Uterus (tissue), 4 donors: ENCODE results near the gene PGGHG. TPM values are rescaled to one million over a fixed set of nuclear protein-coding genes. Genes with fewer than 3 reads are reported as not detected.
A peak's percentile ranks its signal among the peaks of the same experiment; 100 is the strongest.

Experiments used
- DNase-seq, 2 donors: peaks; one replicate each; pipeline ENCODE4 v3.0.0-alpha.2; 2019 to 2020
- H3K27ac ChIP-seq, 2 donors: fragments of 200-600 bp; sonication (generic); 1 replicate in 1 of 2; 2 replicates in 1 of 2; pipeline ENCODE4 v1.5.1; 2016 to 2018
- H3K27me3 ChIP-seq, 2 donors: fragments of 200-600 bp; sonication (generic); one replicate each; pipeline ENCODE4 v1.5.1; 2018 to 2019; ENCODE audit warnings: control low read depth in 1 of 2
- H3K36me3 ChIP-seq, 2 donors: fragments of 200-600 bp; sonication (generic); one replicate each; pipeline ENCODE4 v1.5.1; 2019; ENCODE audit warnings: control low read depth in 1 of 2
- H3K4me1 ChIP-seq, 2 donors: fragments of 200-600 bp; sonication (generic); one replicate each; pipeline ENCODE4 v1.5.1; 2018 to 2019; ENCODE audit warnings: control low read depth in 1 of 2
- H3K4me3 ChIP-seq, 2 donors: fragments of 200-600 bp; sonication (generic); 1 replicate in 1 of 2; 2 replicates in 1 of 2; pipeline ENCODE4 v1.5.1; 2018 to 2019; ENCODE audit warnings: mild to moderate bottlenecking in 1 of 2
- H3K9me3 ChIP-seq, 2 donors: fragments of 200-600 bp; sonication (generic); one replicate each; pipeline ENCODE4 v1.5.1; 2019; ENCODE audit warnings: control low read depth in 1 of 2
- POLR2A ChIP-seq, 2 donors: fragments of 450-650 bp; IDR thresholded peaks; one replicate each; pipeline ENCODE4 v1.6.1; 2016; ENCODE audit warnings: antibody characterized with exemption in 2 of 2, mild to moderate bottlenecking in 1 of 2, moderate library complexity in 1 of 2
- intact Hi-C: fragments of 100-400 bp; cut with DNase I; formaldehyde crosslinking; loops from one replicate; pipeline ENCODE4 v1.15.1; 2023; ENCODE audit warnings: low total_unique reads
- total RNA-seq, 4 donors: library from RNA; depleted of rRNA in 3 of 4; stranded (reverse); fragments of >200 nt in 3 of 4; gene quantifications; one replicate each; pipeline versions ENCODE4 v1.1.0 to v1.2.4, GENCODE V29; 2014 to 2023
- TF ChIP-seq, protein P1 (sequence below), 4 experiments: fragments of 200-600 bp in 2 of 4; fragments of 450-650 bp in 2 of 4; sonication (generic) in 2 of 4; IDR thresholded peaks; one replicate each; pipeline ENCODE4 v1.5.1; 2016 to 2019; ENCODE audit warnings: antibody characterized with exemption in 4 of 4, mild to moderate bottlenecking in 2 of 4, moderate library complexity in 1 of 4
- donor health status: DM: yes; HTN: yes; CAD: no.

PGGHG gene
- total RNA-seq, 4 donors from 2014 or later: 7.9 to 29.1 (median 14.2) TPM

DNA sequence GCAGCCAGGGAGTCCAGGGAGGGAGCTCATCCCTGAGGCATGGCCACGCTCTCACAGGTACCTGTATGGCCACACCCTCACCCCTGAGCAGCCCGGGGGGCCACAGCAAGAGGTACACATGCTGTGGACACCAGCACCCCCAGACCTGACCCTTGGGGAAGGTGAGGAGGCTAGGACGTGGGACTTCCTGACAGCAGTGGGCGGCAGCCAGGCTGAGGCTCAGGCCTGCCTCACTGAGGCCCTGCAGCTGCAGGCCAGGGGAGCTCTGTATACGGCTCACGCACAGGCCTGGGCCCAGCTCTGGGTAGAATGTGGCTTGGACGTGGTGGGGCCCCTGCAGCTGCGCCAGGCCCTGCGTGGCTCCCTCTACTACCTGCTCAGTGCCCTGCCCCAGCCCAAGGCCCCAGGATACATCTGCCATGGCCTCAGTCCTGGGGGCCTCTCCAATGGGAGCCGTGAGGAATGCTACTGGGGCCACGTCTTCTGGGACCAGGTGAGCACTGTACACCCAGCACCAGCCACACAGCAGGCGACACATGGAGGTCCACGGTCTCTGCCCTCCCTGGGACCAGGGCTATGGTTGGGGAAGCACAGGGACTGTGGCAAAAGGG is 1.8 kb downstream of the PGGHG start:
- H3K4me3 ChIP-seq: no peak overlapping the region
- H3K9me3 ChIP-seq: no peaks in the 10 kb centered on the region
- intact Hi-C loops: loop anchor here (5.0 kb wide), 1 partner anchor 77 kb away; the partner anchor contains the start of gene B4GALNT4
- peaks cover 0 to 6% of the 10 kb centered on the region in 2 donors for H3K4me1 ChIP-seq
- no peak for TF ChIP-seq POLR2A (IDR thresholded peaks at IDR 0.05)
- TF ChIP-seq, protein P1, sequence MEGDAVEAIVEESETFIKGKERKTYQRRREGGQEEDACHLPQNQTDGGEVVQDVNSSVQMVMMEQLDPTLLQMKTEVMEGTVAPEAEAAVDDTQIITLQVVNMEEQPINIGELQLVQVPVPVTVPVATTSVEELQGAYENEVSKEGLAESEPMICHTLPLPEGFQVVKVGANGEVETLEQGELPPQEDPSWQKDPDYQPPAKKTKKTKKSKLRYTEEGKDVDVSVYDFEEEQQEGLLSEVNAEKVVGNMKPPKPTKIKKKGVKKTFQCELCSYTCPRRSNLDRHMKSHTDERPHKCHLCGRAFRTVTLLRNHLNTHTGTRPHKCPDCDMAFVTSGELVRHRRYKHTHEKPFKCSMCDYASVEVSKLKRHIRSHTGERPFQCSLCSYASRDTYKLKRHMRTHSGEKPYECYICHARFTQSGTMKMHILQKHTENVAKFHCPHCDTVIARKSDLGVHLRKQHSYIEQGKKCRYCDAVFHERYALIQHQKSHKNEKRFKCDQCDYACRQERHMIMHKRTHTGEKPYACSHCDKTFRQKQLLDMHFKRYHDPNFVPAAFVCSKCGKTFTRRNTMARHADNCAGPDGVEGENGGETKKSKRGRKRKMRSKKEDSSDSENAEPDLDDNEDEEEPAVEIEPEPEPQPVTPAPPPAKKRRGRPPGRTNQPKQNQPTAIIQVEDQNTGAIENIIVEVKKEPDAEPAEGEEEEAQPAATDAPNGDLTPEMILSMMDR (IDR thresholded peaks at IDR 0.05): no peak
- H3K27me3 ChIP-seq: no peaks in the 10 kb centered on the region
- no peaks in the 10 kb centered on the region for H3K36me3 ChIP-seq
- no peak overlapping the region for H3K27ac ChIP-seq
- peak in 1 of 2 donors; percentile 11 for DNase-seq

GRCh38 chr11:291281-292210 is 2.6 kb downstream of the PGGHG start:
- no peak for TF ChIP-seq POLR2A (IDR thresholded peaks at IDR 0.05)
- TF ChIP-seq, protein P1 (IDR thresholded peaks at IDR 0.05): no peak
- intact Hi-C loops: loop anchor here (5.0 kb wide), 1 partner anchor 76 kb away; the partner anchor contains the start of gene B4GALNT4
- no peak overlapping the region for H3K4me3 ChIP-seq
- no peaks in the 10 kb centered on the region for H3K9me3 ChIP-seq
- no peak overlapping the region for H3K27ac ChIP-seq
- peaks cover 0 to 6% of the 10 kb centered on the region in 2 donors for H3K4me1 ChIP-seq
- H3K27me3 ChIP-seq: no peaks in the 10 kb centered on the region
- H3K36me3 ChIP-seq: no peaks in the 10 kb centered on the region
- DNase-seq: no peak

DNA sequence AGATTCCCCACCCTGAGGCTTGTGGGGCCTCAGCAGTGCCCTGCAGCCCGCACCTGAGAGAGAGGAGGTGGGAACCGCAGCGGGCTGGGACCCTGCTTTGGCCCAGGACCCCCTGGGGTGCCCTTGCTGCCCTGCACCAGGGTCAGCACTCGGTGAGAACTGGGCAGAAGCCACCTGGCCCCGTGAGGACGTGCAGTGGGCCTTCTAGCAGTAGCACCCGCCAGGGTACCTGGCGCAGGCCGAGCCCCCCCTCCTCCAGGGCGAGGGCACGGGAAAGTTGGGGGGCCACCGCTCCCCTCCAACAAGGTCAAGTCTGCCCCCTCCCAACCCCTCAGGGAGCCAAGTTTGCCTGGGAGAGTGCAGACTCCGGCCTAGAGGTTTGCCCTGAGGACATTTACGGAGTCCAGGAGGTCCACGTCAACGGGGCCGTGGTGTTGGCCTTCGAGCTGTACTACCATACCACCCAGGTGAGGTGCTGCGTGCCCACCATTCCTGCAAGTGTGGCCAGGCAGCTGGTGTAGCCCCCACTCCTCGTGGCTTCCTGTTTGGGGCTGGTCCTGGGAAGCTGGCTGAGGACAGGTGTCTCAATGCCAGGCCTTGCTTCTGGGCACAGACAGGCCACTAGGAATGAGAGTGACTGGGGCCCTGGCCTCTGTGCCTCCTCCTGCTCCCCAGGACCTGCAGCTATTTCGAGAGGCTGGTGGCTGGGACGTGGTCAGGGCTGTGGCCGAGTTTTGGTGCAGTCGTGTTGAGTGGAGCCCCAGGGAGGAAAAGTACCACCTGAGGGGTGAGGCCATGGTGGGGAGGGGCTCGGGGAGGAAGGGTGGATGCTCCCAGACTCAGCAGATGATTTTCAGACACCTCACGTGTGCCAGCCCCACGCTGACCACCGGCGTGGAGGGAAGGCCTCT is 3.5 kb downstream of the PGGHG start:
- Histone ChIP-seq H3K27ac (no peak overlapping the region), H3K36me3 (no peaks in the 10 kb centered on the region), H3K27me3 (no peaks in the 10 kb centered on the region), H3K9me3 (no peaks in the 10 kb centered on the region), H3K4me3 (no peak overlapping the region), H3K4me1 (peaks cover 0 to 6% of the 10 kb centered on the region in 2 donors)
- intact Hi-C loops: loop anchor here (5.0 kb wide), 1 partner anchor 75 kb away; the partner anchor contains the start of gene B4GALNT4
- DNase-seq: no peak
- no peak for TF ChIP-seq POLR2A (IDR thresholded peaks at IDR 0.05)
- TF ChIP-seq, protein P1 (IDR thresholded peaks at IDR 0.05): no peak

GRCh38 chr11:293271-293851 is 4.4 kb downstream of the PGGHG start:
- TF ChIP-seq, protein P1 (IDR thresholded peaks at IDR 0.05): no peak
- TF ChIP-seq POLR2A (IDR thresholded peaks at IDR 0.05): no peak
- intact Hi-C loops: loop anchor here (5.0 kb wide), 1 partner anchor 74 kb away; the partner anchor contains the start of gene B4GALNT4
- Histone ChIP-seq H3K27ac (no peak overlapping the region), H3K9me3 (no peaks in the 10 kb centered on the region), H3K36me3 (no peaks in the 10 kb centered on the region), H3K4me3 (no peak overlapping the region), H3K27me3 (no peaks in the 10 kb centered on the region), H3K4me1 (no peaks in the 10 kb centered on the region)
- DNase-seq: no peak
